Left lobe of liver (tissue), 2 donors: ENCODE measurements around the gene HTT. TPM values are rescaled to one million over a fixed set of nuclear protein-coding genes. Genes with fewer than 3 reads are reported as not detected.
A peak's percentile ranks its signal among the peaks of the same experiment; 100 is the strongest.

Experiments used
- ATAC-seq: fragments of 200-7000 bp; cut with Tn5 transposase; one replicate; pipeline ENCODE4 v1.9.1; 2020; ENCODE audit warnings: mild to moderate bottlenecking, moderate library complexity
- DNase-seq: peaks from one replicate; pipeline ENCODE4 v3.0.0-alpha.2; 2020; ENCODE audit warnings: low spot score
- total RNA-seq: library from RNA; stranded (reverse); gene quantifications from one replicate; pipeline ENCODE4 v1.2.1, GENCODE V29; 2021
- donor health status: DM: no; HTN: no; CAD: no; lungs with moderate emphysema.
- donor health status: DM: no; HTN: yes; CAD: no.

Gene HTT
- total RNA-seq, 1 donor from 2014 or later: 25.1 TPM

GRCh38 chr4:3213661-3214250 lies 139.3 kb downstream of the HTT start:
- DNase-seq: no peak
- ATAC-seq: no peak

- ATAC-seq (no peak), DNase-seq (no peak)
Measured at GRCh38 chr4:3215256-3215655, 140.8 kb downstream of the HTT start.

GRCh38 chr4:3215733-3216132 lies 141.3 kb downstream of the HTT start:
- ATAC-seq (no peak), DNase-seq (no peak)

- DNase-seq: no peak
- ATAC-seq: no peak
Measured at GRCh38 chr4:3217266-3217665, 142.8 kb downstream of the HTT start.

GRCh38 chr4:3217771-3218170 lies 143.3 kb downstream of the HTT start:
- ATAC-seq: no peak

GRCh38 chr4:3218824-3219760 lies 144.6 kb downstream of the HTT start:
- DNase-seq (no peak), ATAC-seq (no peak)

More at GRCh38 chr4:3217771-3218170, 143.3 kb downstream of the HTT start:
- DNase-seq: no peak

GRCh38 chr4:3219761-3220475 lies 145.4 kb downstream of the HTT start:
- no peak for DNase-seq

GRCh38 chr4:3220476-3221183 lies 146.1 kb downstream of the HTT start:
- no peak for ATAC-seq

More at GRCh38 chr4:3219761-3220475, 145.4 kb downstream of the HTT start:
- ATAC-seq: no peak

GRCh38 chr4:3221184-3221494 lies 146.7 kb downstream of the HTT start:
- no peak for DNase-seq
- no peak for ATAC-seq

More at GRCh38 chr4:3220476-3221183, 146.1 kb downstream of the HTT start:
- no peak for DNase-seq

GRCh38 chr4:3221996-3222395 lies 147.5 kb downstream of the HTT start:
- DNase-seq (no peak), ATAC-seq (no peak)

- DNase-seq: no peak
Measured at GRCh38 chr4:3223346-3223745, 148.9 kb downstream of the HTT start.

GRCh38 chr4:3223956-3224748 lies 149.7 kb downstream of the HTT start:
- ATAC-seq (no peak), DNase-seq (no peak)

More at GRCh38 chr4:3223346-3223745, 148.9 kb downstream of the HTT start:
- ATAC-seq: no peak

- ATAC-seq (no peak), DNase-seq (no peak)
Measured at GRCh38 chr4:3225071-3225850, 150.8 kb downstream of the HTT start.

GRCh38 chr4:3225936-3226335 lies 151.5 kb downstream of the HTT start:
- DNase-seq (no peak), ATAC-seq (peak; percentile 35)

GRCh38 chr4:3226467-3226866 lies 152.0 kb downstream of the HTT start:
- DNase-seq: no peak
- peak; percentile 57 for ATAC-seq

- no peak for ATAC-seq
- no peak for DNase-seq
Measured at GRCh38 chr4:3226944-3227343, 152.5 kb downstream of the HTT start.

GRCh38 chr4:3227878-3228675 lies 153.6 kb downstream of the HTT start:
- ATAC-seq (peak; percentile 25), DNase-seq (no peak)

GRCh38 chr4:3228881-3229280 lies 154.4 kb downstream of the HTT start:
- ATAC-seq: no peak
- DNase-seq: no peak

- DNase-seq (no peak), ATAC-seq (no peak)
Measured at GRCh38 chr4:3229328-3229727, 154.8 kb downstream of the HTT start.
